Body of pancreas (tissue), 4 donors: ENCODE measurements around the gene SMIM24. TPM values are rescaled to one million over a fixed set of nuclear protein-coding genes. Genes with fewer than 3 reads are reported as not detected.

Experiments
- ATAC-seq: fragments of 150-250 bp; one replicate; pipeline ENCODE4 v1.9.1; 2016
- DNase-seq, 4 donors: peaks; one replicate each; pipeline ENCODE4 v3.0.0-alpha.2; 2019
- H3K27ac ChIP-seq, 4 donors: fragments of 200-600 bp; sonication (generic); 1 replicate in 3 of 4; 2 replicates in 1 of 4; pipeline versions ENCODE4 v1.5.1 to v1.6.1; 2016 to 2019; ENCODE audit warnings: mild to moderate bottlenecking in 1 of 4, mixed read lengths in 1 of 4, moderate library complexity in 1 of 4
- H3K27me3 ChIP-seq, 2 donors: fragments of 200-600 bp; sonication (generic); one replicate each; pipeline ENCODE4 v1.6.0; 2016; ENCODE audit warnings: mild to moderate bottlenecking in 1 of 2
- H3K36me3 ChIP-seq, 2 donors: fragments of 200-600 bp; sonication (generic); replicated peaks in 1 of 2; 2 replicates each; pipeline ENCODE4 v1.5.1; 2016; ENCODE audit warnings: low read depth in 2 of 2; ENCODE audit not compliant: insufficient read depth in 1 of 2
- H3K4me1 ChIP-seq: fragments of 200-600 bp; sonication (generic); one replicate; pipeline ENCODE4 v1.6.0; 2016
- H3K4me3 ChIP-seq, 2 donors: fragments of 200-600 bp; sonication (generic); 1 replicate in 1 of 2; 2 replicates in 1 of 2; pipeline ENCODE4 v1.5.1; 2016 to 2019
- H3K9me3 ChIP-seq, 3 donors: fragments of 200-600 bp; sonication (generic); 1 replicate in 2 of 3; 2 replicates in 1 of 3; pipeline ENCODE4 v1.5.1; 2016
- POLR2A ChIP-seq, 3 donors: fragments of 450-650 bp; IDR thresholded peaks; one replicate each; pipeline ENCODE4 v1.6.1; 2016; ENCODE audit warnings: antibody characterized with exemption in 3 of 3, mild to moderate bottlenecking in 2 of 3
- WGBS, 2 donors: methylation state at CpG; one replicate each; pipeline ENCODE4 v1.1.5; 2017; 5-methylcytosine and 5-hydroxymethylcytosine counted together
- intact Hi-C: fragments of 100-400 bp; cut with DNase I; formaldehyde crosslinking; loops from one replicate; pipeline ENCODE4 v1.15.1; 2023
- total RNA-seq, 2 donors: library from RNA; depleted of rRNA; stranded (reverse); fragments of >200 nt; gene quantifications; one replicate each; pipeline ENCODE4 v1.1.0, GENCODE V29; 2016
- TF ChIP-seq, protein P1 (sequence below), 7 experiments: fragments of 450-650 bp in 4 of 7; fragments of 200-600 bp in 3 of 7; sonication (generic) in 3 of 7; IDR thresholded peaks; one replicate each; pipeline ENCODE4 v1.5.1; 2016 to 2019; ENCODE audit warnings: antibody characterized with exemption in 7 of 7

SMIM24 gene
- total RNA-seq, 2 donors from 2014 or later: 7.6 to 11.4 TPM

DNA sequence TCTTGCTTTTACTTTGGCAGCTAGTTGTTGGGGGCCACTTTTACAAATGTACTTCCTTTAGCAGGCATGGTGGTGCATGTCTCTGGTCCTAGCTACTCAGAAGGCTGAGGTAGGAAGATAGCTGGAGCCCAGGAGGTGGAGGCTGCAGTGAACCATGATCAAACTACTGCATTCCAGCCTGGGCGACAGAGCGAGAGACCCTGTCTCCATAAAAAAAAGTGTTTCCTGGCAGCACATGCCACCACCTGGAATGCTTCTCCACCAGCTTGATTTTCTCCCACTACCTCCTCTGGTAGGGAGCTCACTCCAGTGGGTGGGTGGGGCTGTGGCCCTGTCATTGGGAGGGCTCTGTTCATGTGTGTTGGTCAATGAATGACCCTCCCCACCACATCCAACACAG, 38.3 kb upstream of the SMIM24 start:
- Histone ChIP-seq H3K27ac (no peak overlapping the region), H3K4me1 (peaks cover 29% of the 10 kb centered on the region), H3K4me3 (no peak overlapping the region), H3K27me3 (no peaks in the 10 kb centered on the region), H3K9me3 (no peaks in the 10 kb centered on the region), H3K36me3 (no peaks in the 10 kb centered on the region)
- ATAC-seq: no peak
- DNase-seq: peak in 1 of 4 donors; percentile 45
- 38 to 46% methylated on average over 2 of the region's 2 CpGs for WGBS, 2 donors
- no peak for TF ChIP-seq POLR2A (IDR thresholded peaks at IDR 0.05)
- TF ChIP-seq, protein P1, sequence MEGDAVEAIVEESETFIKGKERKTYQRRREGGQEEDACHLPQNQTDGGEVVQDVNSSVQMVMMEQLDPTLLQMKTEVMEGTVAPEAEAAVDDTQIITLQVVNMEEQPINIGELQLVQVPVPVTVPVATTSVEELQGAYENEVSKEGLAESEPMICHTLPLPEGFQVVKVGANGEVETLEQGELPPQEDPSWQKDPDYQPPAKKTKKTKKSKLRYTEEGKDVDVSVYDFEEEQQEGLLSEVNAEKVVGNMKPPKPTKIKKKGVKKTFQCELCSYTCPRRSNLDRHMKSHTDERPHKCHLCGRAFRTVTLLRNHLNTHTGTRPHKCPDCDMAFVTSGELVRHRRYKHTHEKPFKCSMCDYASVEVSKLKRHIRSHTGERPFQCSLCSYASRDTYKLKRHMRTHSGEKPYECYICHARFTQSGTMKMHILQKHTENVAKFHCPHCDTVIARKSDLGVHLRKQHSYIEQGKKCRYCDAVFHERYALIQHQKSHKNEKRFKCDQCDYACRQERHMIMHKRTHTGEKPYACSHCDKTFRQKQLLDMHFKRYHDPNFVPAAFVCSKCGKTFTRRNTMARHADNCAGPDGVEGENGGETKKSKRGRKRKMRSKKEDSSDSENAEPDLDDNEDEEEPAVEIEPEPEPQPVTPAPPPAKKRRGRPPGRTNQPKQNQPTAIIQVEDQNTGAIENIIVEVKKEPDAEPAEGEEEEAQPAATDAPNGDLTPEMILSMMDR (IDR thresholded peaks at IDR 0.05): no peak
- intact Hi-C loops: no loop called here

DNA sequence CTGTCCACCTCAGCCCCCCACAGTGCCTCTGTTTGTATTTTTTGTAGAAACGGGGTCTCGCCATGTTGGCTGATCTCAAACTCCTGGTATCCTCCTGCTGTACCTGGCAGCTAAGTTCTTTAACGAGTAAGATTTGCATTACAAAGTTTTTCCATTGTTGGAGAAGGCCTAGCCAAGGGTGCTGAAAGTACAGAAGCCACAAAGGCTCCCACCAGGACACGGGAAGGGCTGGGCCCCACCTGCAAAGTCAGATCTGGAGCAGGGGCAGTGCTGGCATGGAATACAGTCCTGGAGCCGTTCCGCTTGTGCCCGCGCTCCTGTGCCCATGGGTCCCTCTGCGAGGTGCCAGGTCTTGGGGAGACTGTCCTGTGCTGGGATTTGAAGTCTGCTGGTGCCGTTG, 37.9 kb upstream of the SMIM24 start:
- Histone ChIP-seq H3K9me3 (no peaks in the 10 kb centered on the region), H3K4me3 (no peak overlapping the region), H3K27ac (no peak overlapping the region), H3K36me3 (no peaks in the 10 kb centered on the region), H3K27me3 (no peaks in the 10 kb centered on the region), H3K4me1 (peaks cover 32% of the 10 kb centered on the region)
- DNase-seq (no peak), ATAC-seq (no peak)
- 64 to 71% methylated on average over 3 to 10 of the region's 10 CpGs for WGBS, 2 donors
- no peak for TF ChIP-seq POLR2A (IDR thresholded peaks at IDR 0.05)
- TF ChIP-seq, protein P1 (IDR thresholded peaks at IDR 0.05): no peak
- intact Hi-C loops: no loop called here

DNA sequence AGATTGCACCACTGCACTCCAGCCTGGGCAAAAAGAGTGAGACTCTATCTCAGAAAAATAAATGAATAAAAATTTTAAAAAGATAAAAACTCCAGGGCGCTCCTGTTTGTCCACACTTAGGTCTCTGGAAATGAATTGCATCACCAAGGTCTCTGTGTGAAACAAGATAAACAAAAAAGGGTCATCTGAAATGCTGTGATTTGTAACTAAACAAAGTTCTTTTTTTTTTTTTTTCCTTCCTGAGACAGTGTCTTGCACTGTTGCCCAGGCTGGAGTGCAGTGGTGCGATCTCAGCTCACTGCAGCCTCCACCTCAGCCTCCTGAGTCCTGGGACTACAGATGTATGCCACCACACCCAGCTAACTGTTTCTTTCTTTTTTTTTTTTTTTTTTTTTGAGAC, 37.3 kb upstream of the SMIM24 start:
- Histone ChIP-seq H3K9me3 (no peaks in the 10 kb centered on the region), H3K4me3 (no peak overlapping the region), H3K27ac (no peak overlapping the region), H3K36me3 (no peaks in the 10 kb centered on the region), H3K4me1 (peaks cover 38% of the 10 kb centered on the region), H3K27me3 (no peaks in the 10 kb centered on the region)
- DNase-seq: no peak
- no peak for ATAC-seq
- intact Hi-C loops: no loop called here
- 79 to 84% methylated on average over 2 of the region's 2 CpGs for WGBS, 2 donors
- no peak for TF ChIP-seq POLR2A (IDR thresholded peaks at IDR 0.05)
- TF ChIP-seq, protein P1 (IDR thresholded peaks at IDR 0.05): no peak

DNA sequence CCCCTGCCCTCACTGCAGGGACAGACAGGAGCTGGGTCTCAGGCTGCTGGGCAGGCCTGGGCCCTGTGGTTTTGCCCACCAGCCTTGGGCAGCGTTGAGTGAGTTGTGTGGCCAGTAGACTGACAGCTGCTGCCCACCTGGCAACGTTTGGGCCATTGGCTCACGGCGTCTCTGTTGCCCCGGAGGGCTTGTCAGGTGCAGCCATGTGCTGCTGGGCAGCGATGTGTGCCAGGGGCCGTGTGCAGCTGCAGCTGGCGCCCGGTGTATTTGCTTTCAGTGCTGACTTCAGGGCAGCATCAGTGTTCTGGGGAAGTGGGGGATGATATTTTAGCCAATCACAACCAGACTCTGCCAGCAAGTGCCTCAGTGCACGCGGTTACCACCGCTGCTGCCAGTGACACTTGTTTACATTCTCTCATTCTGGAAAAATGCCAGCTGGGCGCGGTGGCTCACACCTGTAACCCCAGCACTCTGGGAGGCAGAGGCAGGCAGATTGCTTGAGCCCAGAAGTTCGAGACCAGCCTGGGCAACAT, 36.4 kb upstream of the SMIM24 start:
- Histone ChIP-seq H3K27ac (peak overlapping the region in 1 of 4 donors; percentile 14), H3K4me1 (peaks cover 40% of the 10 kb centered on the region), H3K9me3 (no peaks in the 10 kb centered on the region), H3K36me3 (no peaks in the 10 kb centered on the region), H3K4me3 (no peak overlapping the region), H3K27me3 (no peaks in the 10 kb centered on the region)
- intact Hi-C loops: no loop called here
- peak; percentile 28 for ATAC-seq
- no peak for TF ChIP-seq POLR2A (IDR thresholded peaks at IDR 0.05)
- TF ChIP-seq, protein P1 (IDR thresholded peaks at IDR 0.05): no peak
- WGBS, 2 donors: 31 to 33% methylated on average over 2 to 15 of the region's 15 CpGs
- peak; percentile 46 to 66 (median 62) for DNase-seq

DNA sequence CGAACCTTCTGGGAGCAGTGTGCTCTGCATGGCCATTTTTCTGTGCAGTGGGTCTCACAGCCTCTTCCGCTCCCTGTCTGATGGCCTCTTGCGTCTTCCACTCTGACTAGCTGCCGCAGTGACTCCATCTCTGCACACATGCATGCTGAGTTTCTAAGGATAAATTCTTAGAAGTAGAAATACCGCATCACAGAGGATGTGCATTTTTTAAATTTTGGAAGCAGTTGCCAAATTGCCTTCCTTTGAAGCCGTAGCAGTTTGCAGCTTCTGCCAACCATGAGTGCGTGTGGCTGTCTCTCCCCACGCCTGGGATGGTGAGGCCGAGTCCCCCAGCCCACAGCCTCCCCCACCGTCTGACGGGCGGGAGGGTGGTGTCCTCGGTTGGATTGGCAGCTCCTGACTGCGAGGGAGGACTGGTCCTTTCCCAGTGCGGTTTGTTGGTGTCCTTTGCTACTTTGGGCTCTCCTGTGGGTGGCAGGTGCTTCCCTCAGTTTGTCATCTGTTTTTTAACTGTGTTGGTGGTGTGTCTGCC, 35.6 kb upstream of the SMIM24 start:
- WGBS, 2 donors: 78 to 84% methylated on average over 15 of the region's 15 CpGs
- ATAC-seq (no peak), DNase-seq (no peak)
- no peaks in the 10 kb centered on the region for H3K27me3 ChIP-seq
- intact Hi-C loops: no loop called here
- H3K36me3 ChIP-seq: no peaks in the 10 kb centered on the region
- no peaks in the 10 kb centered on the region for H3K9me3 ChIP-seq
- no peak overlapping the region for H3K4me3 ChIP-seq
- peaks cover 40% of the 10 kb centered on the region for H3K4me1 ChIP-seq
- no peak overlapping the region for H3K27ac ChIP-seq
- TF ChIP-seq, protein P1 (IDR thresholded peaks at IDR 0.05): no peak
- TF ChIP-seq POLR2A (IDR thresholded peaks at IDR 0.05): no peak
